Stimulated activated CD4-positive, alpha-beta T cell treated with anti-CD3 and anti-CD28 coated beads, TNF-alpha, amount 100 ng/mL, for 4 hours (primary cell): ENCODE results near the gene ABHD14A.

Source experiments
- DNase-seq, 3 experiments: peaks; one replicate each; pipeline ENCODE4 v3.0.0-alpha.2; 2020; ENCODE audit warnings: low read depth in 3 of 3

The ABHD14A gene

DNA sequence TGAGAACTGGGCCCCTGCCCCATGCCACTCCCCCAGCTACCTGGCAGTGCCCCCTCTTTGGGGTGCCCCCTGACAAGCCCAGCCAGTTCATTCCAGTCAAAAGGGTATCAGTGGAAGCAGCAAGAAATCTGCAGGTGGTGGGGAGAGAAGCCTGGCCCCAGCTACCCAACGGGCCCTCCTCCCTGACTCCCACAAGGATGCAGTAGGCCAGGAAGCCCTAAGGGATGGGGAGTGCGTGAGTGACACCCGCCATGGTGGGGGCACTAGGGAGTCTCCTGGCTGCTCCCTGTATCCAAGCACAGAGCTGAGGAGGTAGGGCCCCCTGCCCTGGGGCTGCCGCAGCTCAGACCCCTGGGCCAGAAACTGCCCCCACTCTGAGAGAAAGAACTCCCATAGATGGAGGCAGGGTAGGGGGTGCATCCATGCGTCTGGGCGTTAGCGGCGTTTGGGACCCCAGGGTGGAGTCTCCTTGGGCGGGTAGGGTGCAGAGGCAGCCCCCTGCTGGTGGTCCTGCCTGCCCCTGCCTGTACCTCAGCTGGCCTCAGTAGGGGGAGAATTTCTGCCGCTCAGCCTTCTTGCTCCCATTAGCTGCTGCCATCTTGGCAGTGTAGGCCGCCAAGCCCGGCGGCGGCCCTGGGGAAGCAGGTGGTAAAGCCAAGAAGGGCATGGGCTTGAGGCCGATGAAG, 17.2 kb upstream of the ABHD14A start:
- no peak for DNase-seq

DNA sequence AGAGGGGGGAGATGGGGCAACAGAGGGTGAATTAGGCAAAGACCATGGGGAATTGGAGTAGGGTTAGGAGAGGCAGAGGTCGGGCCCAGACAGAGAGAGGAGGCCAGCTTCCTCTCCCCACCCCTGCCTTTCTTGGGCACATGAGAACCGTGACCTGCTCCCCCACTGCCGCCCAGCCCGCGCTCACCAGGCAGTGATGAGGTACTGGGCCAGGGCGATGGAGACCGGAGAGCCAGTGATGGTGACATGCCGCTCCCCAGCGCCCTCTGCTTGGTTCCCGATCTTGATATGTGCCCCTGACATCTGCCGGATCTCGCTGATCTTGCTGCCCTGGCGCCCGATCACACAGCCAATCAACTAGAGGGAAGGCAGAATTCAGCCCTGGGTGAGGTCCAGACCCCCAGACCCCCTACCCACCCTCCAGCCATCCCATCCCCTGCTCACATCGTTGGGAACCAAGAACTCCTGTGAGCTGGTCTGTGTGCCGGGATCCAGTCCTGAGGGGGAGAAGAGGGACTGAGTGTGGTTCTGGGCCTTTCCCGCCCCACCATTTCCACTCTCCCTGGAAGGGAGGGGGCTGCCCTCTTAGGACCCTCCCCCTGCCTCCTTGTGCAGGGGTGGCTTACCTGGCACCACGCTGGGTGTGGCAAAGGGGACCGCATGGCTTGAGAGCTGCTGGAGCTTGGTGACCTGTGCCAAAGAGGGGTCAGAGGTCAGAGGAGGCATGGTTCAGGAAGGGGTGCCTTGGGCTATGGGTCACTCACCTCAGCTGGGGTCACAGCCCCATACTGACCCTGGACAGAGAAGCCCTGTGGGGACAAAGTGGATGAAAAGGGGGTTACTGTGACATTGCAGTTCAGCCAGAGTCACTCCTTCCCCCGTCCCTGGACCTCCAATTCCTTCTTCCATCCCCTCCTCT, 16.0 kb upstream of the ABHD14A start:
- no peak for DNase-seq

DNA sequence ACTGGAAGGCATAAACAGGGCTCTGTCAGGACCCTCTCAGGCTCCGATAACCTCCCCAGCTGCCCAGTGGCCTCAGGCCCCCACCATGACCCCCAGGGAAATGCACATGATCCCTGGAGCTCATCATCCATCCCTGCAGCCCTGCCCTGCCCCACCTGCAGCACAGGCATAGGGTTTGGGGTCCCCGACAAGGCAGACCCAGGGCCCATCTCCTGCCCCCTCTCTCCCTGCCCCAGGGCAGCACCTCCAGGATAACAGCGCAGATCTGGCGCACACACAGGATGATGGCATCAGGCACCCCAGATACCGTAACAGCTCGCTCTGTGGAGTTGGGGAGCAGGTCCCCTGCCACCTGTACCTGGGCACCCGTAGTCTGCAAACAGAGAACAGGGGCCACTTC, 15.2 kb upstream of the ABHD14A start:
- DNase-seq: no peak

DNA sequence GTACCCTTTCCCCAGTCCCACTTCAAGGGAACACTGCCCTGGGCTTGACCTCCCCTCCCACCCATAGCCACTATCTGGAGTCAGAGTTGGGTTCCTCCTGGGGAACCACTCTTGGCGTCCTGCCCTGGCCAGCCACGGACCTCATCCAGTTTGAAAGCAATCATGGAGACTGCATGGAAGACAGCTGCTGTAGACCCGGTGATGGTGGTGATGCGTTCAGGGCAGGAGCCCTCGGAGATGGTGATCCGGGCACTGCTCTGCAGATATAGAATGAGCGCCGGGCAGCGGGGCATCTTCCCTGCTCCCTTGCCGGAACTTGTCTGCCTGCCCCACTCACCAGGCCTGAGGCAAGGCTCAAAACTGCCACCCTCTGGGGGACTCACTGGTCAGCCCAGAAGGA, 14.5 kb upstream of the ABHD14A start:
- DNase-seq: no peak

DNA sequence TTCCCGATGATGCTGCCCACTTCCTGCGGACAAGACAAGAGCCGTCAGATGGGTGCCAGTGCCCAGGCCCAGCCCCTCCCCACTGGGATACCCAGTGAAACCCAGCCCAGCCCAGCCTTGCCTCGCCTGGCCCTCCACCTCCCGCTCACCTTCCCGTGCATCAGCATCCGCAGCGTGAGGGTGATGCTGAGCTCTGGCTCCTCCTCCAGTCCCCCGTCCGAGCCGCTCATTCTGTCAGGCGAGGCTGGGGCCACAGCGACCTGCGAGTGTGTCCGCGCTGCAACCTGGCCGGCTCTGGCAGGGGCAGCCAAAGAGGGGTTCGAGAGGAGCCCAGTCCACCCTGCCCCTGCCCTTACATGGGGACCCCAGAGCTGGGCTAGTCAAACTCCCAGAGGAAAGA, 13.9 kb upstream of the ABHD14A start:
- DNase-seq: no peak

DNA sequence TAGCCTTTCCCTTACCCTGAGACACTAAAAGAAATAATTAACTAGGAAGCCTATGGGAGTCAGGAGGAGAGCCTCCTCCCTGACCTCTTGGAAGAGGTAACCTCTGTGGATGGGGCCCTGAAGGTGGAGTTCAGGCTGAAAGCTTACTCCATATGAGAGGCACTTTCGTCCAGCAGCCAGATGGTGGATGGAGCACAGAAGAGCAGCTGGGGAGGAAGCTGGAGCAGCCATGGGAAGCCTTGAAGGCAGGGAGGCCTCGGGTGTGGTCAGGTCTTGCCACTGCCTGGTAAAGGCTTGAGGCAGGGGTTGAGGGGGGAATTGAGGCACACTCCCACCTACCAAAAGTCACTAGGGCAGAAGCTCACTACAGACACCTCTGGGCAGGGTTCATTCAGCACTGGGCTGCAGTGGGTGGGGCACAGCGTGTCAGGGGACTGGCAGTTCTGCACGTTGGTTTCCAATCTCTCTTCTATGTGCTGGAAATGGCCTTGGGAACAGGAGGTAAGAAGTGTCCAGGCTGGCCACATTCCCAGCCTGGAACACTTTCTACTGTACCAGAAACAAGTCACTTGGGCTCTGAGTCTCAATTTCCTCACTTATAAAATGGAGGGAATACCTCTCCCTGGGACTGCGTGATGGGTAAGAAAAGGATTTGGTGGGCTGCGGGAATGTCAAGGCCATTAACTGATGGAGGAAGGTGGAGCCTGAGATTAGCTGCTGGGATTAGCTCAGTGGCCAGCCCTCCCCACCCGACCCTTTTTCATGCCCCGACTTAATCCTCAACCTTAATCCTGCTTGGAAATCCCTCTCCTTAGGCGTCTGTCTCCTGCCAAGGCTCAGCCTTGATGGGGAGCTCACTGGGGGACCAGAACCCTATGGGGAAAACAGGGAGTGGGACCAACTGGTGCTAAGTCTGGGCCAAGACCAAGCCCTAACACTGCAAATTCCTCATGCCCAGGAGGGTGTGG, 13.0 kb upstream of the ABHD14A start:
- DNase-seq: no peak

DNA sequence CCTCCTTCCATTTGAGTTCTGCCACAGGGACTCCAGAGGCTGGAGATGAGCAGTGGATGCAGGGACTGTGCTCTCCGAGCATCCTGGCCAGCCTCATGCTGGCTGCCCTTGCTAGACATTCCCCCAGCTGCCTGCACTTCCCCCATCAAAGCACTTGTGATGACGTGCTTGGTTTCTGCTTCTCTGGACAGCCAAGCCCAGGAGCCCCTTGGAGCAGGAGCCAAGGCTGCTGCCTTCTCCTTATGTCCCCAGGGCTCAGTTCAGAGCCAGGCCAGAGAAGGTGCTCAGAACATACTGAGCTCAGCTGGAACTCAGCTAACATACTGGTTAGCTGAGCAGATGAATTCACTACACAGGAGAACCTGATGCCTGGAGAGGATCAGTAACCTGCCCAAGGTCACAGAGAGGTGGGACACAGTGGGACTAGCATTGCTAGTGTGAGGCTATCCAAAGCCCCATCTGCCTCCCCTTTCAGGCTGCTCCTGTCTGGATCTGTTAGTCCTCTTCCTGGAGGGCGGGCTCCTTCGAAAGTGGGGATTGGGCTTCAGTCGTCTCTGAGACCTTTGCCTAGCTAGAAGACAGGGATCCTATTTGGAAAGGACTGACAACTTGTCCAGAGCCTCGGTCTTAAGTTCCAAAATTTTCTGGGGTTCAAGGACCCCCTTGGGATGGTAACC, 11.9 kb upstream of the ABHD14A start:
- DNase-seq: no peak

DNA sequence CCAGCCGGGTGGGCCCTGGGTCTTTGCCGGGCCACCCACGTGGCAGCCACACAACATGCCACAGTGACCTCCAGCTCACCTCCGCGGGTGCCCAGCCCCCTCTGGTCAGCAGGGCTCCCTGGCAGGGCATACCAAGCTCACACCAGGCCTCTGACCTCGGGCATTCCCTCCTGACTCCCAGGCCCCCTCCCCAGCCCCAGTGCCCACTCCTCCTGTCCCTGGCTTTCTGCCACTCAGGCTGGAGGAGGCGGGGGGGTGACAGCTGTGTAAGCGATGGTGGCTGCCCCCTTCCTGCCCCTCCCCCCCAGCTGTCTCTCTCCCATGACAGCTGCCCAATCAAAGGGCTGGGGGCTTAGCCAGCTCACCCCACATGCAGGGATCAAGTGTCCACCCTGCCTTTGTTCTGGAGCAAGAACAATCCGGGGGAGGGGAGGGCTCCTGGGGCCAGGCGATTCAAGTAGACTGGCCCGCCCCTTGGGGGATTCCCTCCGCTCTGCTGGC, 10.9 kb upstream of the ABHD14A start:
- DNase-seq: no peak

DNA sequence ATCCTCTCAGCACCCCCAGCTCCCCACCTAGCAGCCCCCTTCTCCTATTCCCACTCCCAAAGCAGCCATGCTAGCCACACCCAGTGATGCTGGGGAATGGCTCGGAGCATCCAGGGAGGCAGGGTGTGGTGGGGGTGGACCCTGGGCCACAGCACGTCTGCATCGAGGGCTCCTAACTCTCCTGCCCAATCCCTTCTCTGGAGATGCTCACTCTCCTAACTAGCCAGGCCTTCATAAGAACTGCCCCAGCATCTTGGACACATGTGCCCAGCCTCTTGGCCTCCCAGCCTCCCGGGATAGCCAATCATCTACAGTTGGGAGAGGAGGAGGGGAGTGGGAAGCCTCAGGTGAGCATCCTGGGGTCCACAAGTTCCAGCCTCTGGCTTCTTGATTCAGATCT, 10.3 kb upstream of the ABHD14A start:
- DNase-seq: no peak

DNA sequence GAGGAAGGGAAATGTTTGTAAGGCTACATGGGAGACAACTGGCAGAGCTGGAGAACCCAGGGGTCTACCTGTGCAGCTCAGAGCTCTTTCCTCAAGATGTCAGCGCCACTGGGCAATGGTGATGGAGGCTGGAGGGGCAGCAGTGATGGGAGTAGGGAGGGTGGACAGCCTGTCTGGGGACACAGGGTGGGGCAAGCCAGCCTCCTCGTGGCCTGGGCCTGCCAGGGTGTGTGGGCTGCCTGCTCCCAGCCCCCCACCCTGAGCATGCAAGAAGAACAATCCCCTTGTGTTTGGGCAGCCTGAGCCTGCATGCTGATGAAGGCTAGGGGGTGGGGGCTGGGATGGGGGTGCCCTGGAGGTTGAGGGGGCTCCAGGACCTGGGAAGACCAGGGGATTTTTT, 8.8 kb upstream of the ABHD14A start:
- no peak for DNase-seq

DNA sequence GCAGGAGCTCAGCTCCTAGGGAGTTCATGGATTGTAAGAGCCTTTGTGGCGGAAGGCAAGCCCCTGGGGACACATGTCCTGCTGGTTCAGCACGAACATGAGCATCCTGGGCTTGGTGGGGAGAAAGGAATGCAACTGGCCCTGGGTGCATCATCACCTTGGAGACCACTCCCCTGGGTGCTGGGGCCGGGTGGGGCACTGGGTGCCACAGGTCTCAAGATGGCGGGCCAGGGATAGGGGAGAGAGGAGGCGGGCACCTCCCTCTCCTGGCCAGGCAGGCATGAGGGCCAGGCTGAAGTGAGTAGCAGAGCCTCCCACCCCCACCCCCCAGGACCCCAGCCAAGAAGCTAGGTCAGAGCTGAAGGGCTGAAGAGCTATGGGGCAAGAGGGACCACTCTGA, 8.4 kb upstream of the ABHD14A start:
- DNase-seq: no peak

DNA sequence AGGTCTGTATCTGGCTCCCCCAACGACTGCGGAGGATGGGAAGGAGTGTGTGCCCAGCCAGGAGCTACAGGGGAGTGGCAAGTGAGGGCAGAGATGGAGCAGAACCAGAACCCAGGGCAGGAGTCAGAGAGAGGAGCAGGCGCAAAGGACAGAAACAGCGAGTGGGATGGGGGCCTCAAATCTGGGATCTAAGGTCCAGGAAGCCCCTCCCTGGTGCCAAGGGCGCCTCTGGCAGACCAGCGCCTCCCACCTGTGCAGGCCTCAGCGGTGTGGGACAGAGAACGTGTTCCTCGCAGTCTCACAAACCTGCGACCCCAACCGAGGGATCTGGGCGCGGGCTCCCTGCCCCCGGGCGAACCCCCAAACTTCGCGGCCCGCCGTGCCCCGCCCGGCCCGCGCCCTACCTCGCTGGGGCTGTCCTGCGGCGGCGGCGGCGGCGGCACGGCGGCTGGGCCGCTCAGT, 7.9 kb upstream of the ABHD14A start:
- DNase-seq: no peak

DNA sequence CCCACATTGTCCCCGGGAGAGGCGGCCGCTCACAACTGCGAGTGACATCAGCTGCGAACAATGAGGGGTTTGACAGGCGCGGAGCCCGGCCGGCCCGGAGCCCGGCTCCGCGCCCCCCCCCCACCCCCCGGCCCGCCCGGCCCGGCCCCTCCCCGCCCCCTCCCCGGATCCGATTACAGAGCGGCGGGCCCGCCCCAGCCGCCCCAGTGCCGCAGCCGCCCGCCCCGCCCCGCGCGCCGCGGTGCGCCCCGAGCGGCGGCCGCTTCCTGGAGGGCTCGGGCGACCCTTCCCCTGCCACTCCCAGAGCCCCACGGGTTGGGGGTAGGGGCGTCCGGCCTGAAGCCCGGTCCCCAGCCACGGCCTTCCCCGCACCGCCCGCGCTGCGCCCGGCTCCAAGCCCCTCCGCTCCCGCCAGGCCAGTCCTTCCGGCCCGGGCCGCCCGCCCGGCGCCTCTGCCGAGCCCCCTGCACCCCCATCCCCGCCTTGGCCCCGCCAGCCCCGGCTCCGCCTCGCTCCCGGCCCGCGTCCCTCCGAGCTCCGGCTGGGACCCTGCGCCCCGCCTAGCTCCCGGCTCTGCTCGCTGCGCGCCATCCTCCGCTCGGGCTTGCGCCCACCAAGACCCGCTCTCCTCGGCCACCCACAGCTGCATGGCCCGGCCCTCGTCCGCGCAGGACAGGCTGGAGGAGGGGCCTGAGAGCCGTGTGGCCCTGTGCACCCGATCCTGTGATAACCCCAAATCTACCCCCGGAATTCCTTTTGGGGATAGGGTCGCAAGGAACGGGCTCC, 7.3 kb upstream of the ABHD14A start, which contains the start of gene PCBP4:
Gene PCBP4 (minus strand): TSS at position 71 of the 786 bp plus-strand sequence. CDS start 6,214 bp downstream, outside the sequence.
- no peak for DNase-seq

DNA sequence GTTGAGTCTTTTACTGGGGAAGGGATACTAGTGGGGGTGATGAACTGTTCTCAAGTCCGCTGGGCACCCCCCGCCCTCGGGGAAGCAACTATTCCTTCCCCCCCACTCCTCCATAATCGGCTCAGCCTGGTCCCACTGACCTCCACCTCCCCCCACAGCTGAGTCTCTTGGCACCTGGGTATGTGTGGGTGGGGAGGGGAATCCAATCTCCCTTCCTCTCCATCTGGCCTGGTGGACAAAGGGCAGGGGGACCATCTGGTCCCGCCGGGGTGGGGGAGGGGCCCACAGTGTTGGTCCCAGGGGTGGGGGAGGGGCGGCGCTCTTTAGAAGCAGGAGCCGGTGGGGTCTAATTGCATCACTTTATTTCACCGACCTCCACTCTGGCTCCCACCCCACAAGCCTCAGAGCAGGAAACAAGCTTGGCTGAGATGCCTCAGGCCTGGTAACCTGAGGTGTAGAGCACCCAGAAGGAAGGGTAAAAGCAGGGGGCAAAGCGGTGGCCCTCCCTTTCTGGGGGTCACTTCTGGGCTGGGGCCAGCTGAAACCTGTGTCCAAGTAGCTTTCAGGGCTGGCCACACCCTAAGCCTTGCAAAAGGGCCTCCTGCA, 6.6 kb upstream of the ABHD14A start:
- DNase-seq: no peak

DNA sequence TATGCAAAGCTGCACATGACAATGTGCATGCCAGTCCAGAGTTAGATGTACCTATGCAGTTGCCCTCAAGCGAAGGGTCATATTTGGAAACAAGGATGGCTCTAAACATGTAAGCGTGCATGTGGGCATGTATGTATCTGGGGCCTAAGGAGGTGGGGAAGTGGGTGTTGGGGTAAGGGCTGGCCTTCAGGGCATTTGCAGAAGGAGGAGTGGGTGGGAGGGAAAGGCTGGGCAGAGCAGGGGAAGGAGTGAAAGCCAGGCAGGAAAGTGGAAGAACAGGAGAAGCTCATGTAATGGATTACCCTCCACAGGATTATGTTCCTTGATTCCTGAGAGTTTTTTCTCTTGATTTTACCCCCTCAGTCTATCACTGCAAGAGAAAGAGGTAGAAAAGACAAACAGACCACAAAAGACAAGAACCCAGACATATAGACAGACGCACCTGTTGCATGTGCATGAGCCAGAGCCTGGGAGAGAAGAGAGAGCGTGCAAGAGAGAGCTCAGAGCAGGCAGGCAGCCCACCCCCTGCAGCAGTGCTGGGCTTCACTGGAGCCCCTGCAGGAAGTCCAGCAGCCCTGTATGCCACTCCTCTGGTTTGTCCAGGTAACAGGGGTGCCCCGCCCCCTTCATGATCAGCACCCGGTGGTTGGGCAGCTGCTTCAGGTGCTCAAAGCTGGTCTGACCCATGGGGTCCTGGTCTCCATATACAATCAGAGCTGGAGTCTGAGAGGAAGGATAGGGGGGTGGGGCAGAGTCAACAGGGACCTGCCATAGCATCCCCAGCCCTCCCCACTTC, 5.8 kb upstream of the ABHD14A start:
- DNase-seq: no peak

DNA sequence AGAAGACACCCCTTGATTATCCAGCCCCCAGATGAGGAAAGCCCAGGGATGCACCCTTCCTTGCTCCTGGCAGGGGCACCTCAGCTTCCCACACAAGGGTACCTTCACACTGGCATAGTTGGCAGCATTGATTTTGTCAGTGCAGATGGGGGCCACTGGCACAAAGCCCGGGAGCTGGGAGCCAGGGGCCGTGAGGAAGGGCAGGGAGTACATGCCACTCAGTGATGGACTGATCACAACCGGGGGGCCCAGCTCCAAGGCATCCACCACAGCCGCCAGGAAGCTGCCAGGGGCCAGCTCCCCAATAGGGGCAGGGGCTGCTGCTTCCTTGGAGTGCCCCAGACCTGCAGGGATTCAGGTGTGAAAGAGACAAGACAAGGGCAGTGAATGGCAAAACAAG, 5.0 kb upstream of the ABHD14A start:
- DNase-seq: no peak

DNA sequence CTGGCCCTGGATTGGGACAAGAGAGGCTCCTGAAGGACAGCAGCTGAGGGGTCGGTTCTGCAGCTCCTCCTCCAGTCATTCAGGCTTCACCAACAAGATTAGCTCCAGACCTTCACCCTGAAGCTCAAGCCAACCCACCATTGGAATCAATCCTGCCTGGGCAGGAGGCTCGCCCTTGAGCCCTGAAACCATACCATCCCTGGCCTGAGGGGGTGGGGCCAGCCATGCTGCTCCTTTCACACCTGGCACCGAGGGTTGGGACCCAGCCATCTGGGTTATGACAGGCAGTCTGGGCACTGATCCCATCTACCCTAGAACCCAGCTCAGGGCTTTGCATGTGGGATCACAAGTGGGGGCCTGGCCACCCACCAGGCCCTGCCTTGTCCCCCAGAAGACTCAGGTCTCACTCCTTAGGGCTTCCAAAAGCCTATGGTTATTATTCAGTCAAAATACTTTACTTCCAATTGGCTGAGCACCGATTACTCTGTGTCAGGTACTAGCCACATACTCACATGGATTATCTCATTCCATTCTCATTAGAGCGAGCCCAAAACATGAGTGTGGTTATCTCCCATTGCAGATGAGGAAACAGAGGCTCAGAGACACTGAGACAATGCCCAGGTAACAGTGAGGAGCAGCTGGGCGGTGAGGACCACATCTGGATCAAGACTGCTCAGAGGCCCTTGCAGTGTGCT, 4.1 kb upstream of the ABHD14A start:
- DNase-seq: no peak

DNA sequence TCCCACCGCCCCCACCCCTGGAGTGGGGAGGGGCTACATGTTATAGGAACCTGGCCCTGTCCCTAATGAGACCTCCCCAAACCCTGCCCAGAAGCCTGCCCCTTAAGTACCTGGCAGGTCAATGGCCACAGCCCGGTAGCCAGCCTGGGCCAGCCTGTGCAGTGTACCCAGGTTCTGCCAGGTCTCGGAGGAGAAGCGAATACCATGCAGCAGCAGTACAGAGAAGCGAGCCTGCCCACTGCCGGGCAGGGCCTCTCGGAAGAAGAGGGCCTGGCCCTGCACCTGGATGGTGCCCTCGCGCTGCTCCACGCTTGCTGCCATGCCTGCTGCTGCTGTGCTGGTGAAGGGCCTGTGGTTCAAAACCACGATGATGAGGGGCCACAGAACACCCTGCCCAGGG, 3.5 kb upstream of the ABHD14A start:
- no peak for DNase-seq
